Activated CD8-positive, alpha-beta memory T cell treated with anti-CD3 and anti-CD28 coated beads, Interleukin-2, amount 10 ng/mL, durations not matched to agents 7 days and 5 days (primary cell): Measurements from ENCODE around the gene PCDHGA8. TPM values are rescaled to one million over a fixed set of nuclear protein-coding genes. Genes with fewer than 3 reads are reported as not detected.
"Not testable (repeated sequence)": the region's sequence is repeated elsewhere in the genome, so short reads cannot be mapped to it uniquely, and the experiment has no call there.

ENCODE experiments used
- ATAC-seq: fragments of 150-1000 bp; cut with Tn5 transposase; one replicate; pipeline ENCODE4 v1.10.0; 2021; ENCODE audit warnings: moderate library complexity
- CTCF ChIA-PET: fragments of 350-600 bp; sonication (Branson Sonifier 250); formaldehyde crosslinking; loops from one replicate; lab custom pipeline; 2021; ENCODE audit warnings: antibody characterized with exemption; lab: Charles Lee
- DNase-seq: peaks from one replicate; pipeline ENCODE4 v3.0.0-alpha.2; 2020
- H3K27ac Mint-ChIP-seq: one replicate; pipeline ENCODE4 v1.8.0; 2021; ENCODE audit warnings: mild to moderate bottlenecking, mixed read lengths
- H3K27me3 Mint-ChIP-seq: one replicate; pipeline ENCODE4 v1.8.0; 2021; ENCODE audit warnings: mixed read lengths
- H3K36me3 Mint-ChIP-seq: one replicate; pipeline ENCODE4 v1.8.0; 2021; ENCODE audit warnings: mild to moderate bottlenecking, mixed read lengths
- H3K4me1 Mint-ChIP-seq: one replicate; pipeline ENCODE4 v1.8.0; 2021; ENCODE audit warnings: mixed read lengths
- H3K4me3 Mint-ChIP-seq: one replicate; pipeline ENCODE4 v1.8.0; 2021; ENCODE audit warnings: mild to moderate bottlenecking, moderate library complexity, mixed read lengths
- H3K9me3 Mint-ChIP-seq: one replicate; pipeline ENCODE4 v1.8.0; 2022; ENCODE audit warnings: low read depth, mixed read lengths
- total RNA-seq, 2 experiments: library from RNA; stranded (reverse); gene quantifications; one replicate each; pipeline ENCODE4 v1.2.3, GENCODE V29; 2021

Gene PCDHGA8
- total RNA-seq, 2 experiments from 2014 or later: not detected

DNA sequence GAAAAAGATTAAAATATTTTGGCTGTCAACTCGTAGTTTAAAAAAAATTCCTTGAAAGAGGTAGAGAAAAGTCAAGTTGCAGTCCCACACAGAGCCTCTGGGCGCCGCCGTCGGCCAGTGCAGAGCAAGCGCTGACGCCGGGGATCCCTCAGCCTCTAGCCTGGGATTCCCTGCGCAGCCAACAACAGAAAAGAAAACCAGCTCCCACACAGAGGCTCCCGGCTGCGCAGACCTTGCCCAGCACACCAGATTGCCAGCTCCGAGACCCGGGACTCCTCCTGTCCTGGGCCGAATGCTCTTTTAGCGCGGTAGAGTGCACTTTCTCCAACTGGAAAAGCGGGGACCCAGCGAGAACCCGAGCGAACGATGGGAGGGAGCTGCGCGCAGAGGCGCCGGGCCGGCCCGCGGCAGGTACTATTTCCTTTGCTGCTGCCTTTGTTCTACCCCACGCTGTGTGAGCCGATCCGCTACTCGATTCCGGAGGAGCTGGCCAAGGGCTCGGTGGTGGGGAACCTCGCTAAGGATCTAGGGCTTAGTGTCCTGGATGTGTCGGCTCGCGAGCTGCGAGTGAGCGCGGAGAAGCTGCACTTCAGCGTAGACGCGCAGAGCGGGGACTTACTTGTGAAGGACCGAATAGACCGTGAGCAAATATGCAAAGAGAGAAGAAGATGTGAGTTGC, 25.2 kb downstream of the PCDHGA8 start, which contains the start of gene PCDHGB7:
Gene PCDHGB7, plus strand, starts transcription at position 184 of the 679 bp plus-strand sequence. Its CDS starts 183 bp downstream, at position 367.
- H3K27ac Mint-ChIP-seq: peak within 1 kb of the TSS; percentile 35
- peak; percentile 57 for DNase-seq
- CTCF ChIA-PET: interaction anchor here (0.6 to 2.1 kb wide), 6 partner anchors 13 to 140 kb away, joined by 3 to 8 read pairs (median 4); partner anchors contain the start of genes PCDHGA12 and PCDHGA9
- H3K36me3 Mint-ChIP-seq: peaks cover 11% of the 10 kb centered on the region
- peaks cover 84% of the 10 kb centered on the region for H3K27me3 Mint-ChIP-seq
- peaks cover 20% of the 10 kb centered on the region for H3K4me1 Mint-ChIP-seq
- H3K4me3 Mint-ChIP-seq, H3K9me3 Mint-ChIP-seq: not testable (repeated sequence)
- peak; percentile 55 for ATAC-seq

DNA sequence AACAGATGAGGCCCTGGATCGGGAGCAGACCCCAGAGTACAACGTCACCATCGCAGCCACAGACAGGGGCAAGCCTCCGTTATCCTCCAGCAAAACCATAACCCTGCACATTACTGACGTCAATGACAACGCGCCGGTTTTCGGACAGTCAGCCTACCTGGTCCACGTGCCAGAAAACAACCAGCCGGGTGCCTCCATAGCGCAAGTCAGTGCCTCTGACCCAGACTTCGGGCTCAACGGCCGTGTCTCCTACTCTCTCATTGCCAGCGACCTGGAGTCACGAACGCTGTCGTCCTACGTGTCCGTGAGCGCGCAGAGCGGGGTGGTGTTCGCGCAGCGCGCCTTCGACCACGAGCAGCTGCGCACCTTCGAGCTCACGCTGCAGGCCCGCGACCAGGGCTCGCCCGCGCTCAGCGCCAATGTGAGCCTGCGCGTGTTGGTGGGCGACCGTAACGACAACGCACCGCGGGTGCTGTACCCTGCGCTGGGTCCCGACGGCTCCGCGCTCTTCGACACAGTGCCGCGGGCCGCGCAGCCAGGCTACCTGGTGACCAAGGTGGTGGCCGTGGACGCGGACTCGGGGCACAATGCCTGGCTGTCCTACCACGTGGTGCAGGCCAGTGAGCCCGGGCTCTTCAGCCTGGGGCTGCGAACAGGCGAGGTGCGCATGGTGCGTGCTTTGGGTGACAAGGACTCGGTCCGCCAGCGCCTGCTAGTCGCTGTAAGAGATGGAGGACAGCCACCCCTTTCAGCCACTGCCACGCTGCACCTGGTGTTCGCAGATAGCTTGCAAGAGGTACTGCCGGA, 26.8 kb downstream of the PCDHGA8 start:
- H3K4me3 Mint-ChIP-seq: no peak overlapping the region
- no peak overlapping the region for H3K27ac Mint-ChIP-seq

DNA sequence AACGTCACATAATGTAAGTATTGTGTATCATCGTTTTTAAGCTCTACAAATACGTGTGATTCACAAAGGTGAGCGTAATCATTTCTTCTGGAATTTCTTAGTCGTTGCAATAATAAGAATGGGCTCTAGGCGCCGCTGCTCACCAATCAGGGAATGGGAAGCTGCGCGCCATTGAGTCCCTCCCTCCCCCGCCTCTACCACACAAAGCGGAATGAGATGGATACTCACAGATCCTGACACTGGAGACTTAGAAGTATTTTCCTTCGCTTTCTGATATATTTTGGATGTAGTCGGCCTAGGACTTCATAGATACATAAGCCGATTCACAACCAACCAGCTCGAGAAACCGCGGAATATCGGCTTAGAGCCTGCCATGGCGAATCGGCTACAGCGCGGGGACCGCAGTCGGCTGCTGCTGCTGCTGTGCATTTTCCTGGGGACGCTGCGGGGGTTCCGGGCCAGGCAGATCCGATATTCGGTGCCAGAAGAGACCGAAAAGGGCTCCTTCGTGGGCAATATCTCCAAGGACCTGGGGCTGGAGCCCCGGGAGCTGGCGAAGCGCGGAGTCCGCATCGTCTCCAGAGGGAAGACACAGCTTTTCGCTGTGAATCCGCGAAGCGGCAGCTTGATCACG, 28.5 kb downstream of the PCDHGA8 start, which contains the start of gene PCDHGA11:
Gene PCDHGA11, plus strand, starts transcription at position 197 of the 634 bp plus-strand sequence. Its CDS starts 177 bp downstream, at position 374.
- H3K36me3 Mint-ChIP-seq: peaks cover 7% of the 10 kb centered on the region
- peak within 1 kb of the TSS; percentile 65 for H3K4me3 Mint-ChIP-seq
- peak within 1 kb of the TSS; percentile 54 for H3K27ac Mint-ChIP-seq
- CTCF ChIA-PET: interaction anchor here (0.8 to 2.4 kb wide), 23 partner anchors 8 to 221 kb away, joined by 3 to 23 read pairs (median 4); partner anchors contain the start of genes PCDHB11, PCDHGA10, PCDHGA12 and PCDHGA4
- H3K4me1 Mint-ChIP-seq: peaks cover 9% of the 10 kb centered on the region
- DNase-seq: peak; percentile 57
- no peak for ATAC-seq
- peaks cover 8% of the 10 kb centered on the region for H3K9me3 Mint-ChIP-seq
- peaks cover 76% of the 10 kb centered on the region for H3K27me3 Mint-ChIP-seq

More for the DNA sequence above, 26.8 kb downstream of the PCDHGA8 start:
- Mint-ChIP-seq H3K9me3 (peaks cover 8% of the 10 kb centered on the region), H3K4me1 (peaks cover 12% of the 10 kb centered on the region), H3K27me3 (peaks cover 77% of the 10 kb centered on the region), H3K36me3 (peaks cover 11% of the 10 kb centered on the region)
- CTCF ChIA-PET: interaction anchor here (1.1 to 2.1 kb wide), 5 partner anchors 11 to 145 kb away, joined by 3 to 23 read pairs (median 8); partner anchors contain the start of gene PCDHGA12
- DNase-seq (no peak), ATAC-seq (no peak)

DNA sequence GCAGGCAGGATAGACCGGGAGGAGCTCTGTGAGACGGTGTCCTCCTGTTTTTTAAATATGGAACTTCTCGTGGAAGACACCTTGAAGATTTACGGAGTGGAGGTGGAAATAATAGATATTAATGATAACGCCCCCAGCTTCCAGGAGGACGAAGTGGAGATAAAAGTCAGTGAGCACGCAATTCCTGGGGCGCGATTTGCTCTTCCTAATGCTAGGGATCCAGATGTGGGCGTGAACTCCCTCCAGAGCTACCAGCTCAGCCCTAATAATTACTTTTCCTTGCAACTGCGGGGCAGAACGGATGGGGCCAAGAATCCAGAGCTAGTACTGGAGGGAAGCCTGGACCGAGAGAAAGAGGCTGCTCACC, 29.0 kb downstream of the PCDHGA8 start:
- peaks cover 73% of the 10 kb centered on the region for H3K27me3 Mint-ChIP-seq
- CTCF ChIA-PET: interaction anchor here (0.6 to 2.4 kb wide), 20 partner anchors 8 to 222 kb away, joined by 3 to 23 read pairs (median 4); partner anchors contain the start of genes PCDHB11, PCDHGA10, PCDHGA12 and PCDHGA5
- peaks cover 7% of the 10 kb centered on the region for H3K36me3 Mint-ChIP-seq
- H3K4me1 Mint-ChIP-seq: peaks cover 9% of the 10 kb centered on the region
- DNase-seq (no peak), ATAC-seq (no peak)
- peak overlapping the region; percentile 54 for H3K27ac Mint-ChIP-seq
- H3K4me3 Mint-ChIP-seq: peak overlapping the region; percentile 65
- peaks cover 8% of the 10 kb centered on the region for H3K9me3 Mint-ChIP-seq

DNA sequence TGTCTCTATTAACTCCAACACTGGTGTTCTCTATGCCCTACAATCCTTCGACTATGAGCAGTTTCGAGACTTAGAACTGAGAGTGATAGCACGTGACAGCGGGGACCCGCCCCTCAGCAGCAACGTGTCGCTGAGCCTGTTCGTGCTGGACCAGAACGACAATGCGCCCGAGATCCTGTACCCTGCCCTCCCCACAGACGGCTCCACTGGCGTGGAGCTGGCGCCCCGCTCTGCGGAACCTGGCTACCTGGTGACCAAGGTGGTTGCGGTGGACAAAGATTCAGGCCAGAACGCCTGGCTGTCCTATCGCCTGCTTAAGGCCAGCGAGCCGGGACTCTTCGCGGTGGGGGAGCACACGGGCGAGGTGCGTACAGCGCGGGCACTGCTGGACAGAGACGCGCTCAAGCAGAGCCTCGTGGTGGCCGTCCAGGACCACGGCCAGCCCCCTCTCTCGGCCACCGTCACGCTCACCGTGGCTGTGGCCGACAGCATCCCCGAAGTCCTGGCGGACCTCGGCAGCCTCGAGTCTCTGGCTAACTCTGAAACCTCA, 30.4 kb downstream of the PCDHGA8 start:
- CTCF ChIA-PET: interaction anchor here (1.1 to 2.4 kb wide), 2 partner anchors 10 to 100 kb away, joined by 3 to 6 read pairs; partner anchors contain the start of gene PCDHGA10
- ATAC-seq (no peak), DNase-seq (no peak)
- H3K27ac Mint-ChIP-seq: no peak overlapping the region
- no peak overlapping the region for H3K4me3 Mint-ChIP-seq
- peaks cover 7% of the 10 kb centered on the region for H3K36me3 Mint-ChIP-seq
- peaks cover 73% of the 10 kb centered on the region for H3K27me3 Mint-ChIP-seq
- H3K9me3 Mint-ChIP-seq: peaks cover 8% of the 10 kb centered on the region
- peaks cover 7% of the 10 kb centered on the region for H3K4me1 Mint-ChIP-seq

DNA sequence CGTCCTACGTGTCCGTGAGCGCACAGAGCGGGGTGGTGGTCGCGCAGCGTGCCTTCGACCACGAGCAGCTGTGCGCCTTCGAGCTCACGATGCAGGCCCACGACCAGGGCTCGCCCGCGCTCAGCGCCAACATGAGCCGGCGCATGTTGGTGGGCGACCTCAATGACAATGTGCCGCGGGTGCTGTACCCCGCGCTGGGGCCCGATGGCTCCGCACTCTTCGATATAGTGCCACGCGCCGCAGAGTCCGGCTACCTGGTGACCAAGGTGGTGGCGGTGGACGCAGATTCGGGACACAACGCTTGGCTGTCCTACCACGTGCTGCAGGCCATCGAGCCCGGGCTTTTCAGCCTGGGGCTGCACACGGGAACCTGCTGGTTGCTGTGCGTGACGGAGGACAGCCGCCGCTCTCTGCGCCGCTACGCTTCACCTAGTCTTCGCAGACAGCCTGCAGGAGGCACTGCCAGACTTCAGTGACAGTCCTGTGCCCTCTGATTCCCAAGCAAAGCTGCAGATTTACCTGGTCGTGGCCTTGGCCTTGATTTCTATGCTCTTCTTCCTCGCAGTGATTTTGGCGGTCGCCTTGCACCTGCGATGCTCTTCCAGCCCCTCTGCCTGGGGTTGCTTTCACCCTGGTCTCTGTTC, 35.5 kb downstream of the PCDHGA8 start:
- Mint-ChIP-seq H3K4me3 (no peak overlapping the region), H3K9me3 (peaks cover 14% of the 10 kb centered on the region), H3K36me3 (peaks cover 4% of the 10 kb centered on the region), H3K27ac (no peak overlapping the region), H3K4me1 (peaks cover 5% of the 10 kb centered on the region), H3K27me3 (peaks cover 60% of the 10 kb centered on the region)
- CTCF ChIA-PET: no interaction called here
- no peak for ATAC-seq
- no peak for DNase-seq

DNA sequence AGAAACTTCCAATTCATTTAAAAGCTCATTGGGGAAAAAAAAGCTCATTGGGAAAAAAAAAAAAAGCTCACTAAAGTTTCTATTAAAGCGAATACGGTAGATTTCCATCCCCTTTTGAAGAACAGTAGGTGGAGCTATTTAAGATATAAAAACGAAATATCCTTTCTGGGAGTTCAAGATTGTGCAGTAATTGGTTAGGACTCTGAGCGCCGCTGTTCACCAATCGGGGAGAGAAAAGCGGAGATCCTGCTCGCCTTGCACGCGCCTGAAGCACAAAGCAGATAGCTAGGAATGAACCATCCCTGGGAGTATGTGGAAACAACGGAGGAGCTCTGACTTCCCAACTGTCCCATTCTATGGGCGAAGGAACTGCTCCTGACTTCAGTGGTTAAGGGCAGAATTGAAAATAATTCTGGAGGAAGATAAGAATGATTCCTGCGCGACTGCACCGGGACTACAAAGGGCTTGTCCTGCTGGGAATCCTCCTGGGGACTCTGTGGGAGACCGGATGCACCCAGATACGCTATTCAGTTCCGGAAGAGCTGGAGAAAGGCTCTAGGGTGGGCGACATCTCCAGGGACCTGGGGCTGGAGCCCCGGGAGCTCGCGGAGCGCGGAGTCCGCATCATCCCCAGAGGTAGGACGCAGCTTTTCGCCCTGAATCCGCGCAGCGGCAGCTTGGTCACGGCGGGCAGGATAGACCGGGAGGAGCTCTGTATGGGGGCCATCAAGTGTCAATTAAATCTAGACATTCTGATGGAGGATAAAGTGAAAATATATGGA, 38.1 kb downstream of the PCDHGA8 start, which contains the start of gene PCDHGA12:
Gene PCDHGA12, plus strand, starts transcription at position 176 of the 782 bp plus-strand sequence. Its CDS starts 253 bp downstream, at position 429.
- Mint-ChIP-seq H3K4me1 (peaks cover 5% of the 10 kb centered on the region), H3K27ac (peak within 1 kb of the TSS; percentile 69), H3K36me3 (peaks cover 6% of the 10 kb centered on the region), H3K9me3 (peaks cover 18% of the 10 kb centered on the region), H3K27me3 (peaks cover 52% of the 10 kb centered on the region), H3K4me3 (peak within 1 kb of the TSS; percentile 43)
- no peak for ATAC-seq
- CTCF ChIA-PET: interaction anchor here (0.7 to 2.2 kb wide), 19 partner anchors 10 to 134 kb away, joined by 3 to 23 read pairs (median 3); partner anchors contain the start of genes PCDHGA1, PCDHGA10, PCDHGA11 and PCDHGA6
- DNase-seq: no peak

DNA sequence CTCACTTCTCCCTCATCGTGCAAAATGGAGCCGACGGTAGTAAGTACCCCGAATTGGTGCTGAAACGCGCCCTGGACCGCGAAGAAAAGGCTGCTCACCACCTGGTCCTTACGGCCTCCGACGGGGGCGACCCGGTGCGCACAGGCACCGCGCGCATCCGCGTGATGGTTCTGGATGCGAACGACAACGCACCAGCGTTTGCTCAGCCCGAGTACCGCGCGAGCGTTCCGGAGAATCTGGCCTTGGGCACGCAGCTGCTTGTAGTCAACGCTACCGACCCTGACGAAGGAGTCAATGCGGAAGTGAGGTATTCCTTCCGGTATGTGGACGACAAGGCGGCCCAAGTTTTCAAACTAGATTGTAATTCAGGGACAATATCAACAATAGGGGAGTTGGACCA, 38.9 kb downstream of the PCDHGA8 start:
- Mint-ChIP-seq H3K9me3 (peaks cover 18% of the 10 kb centered on the region), H3K4me1 (peaks cover 5% of the 10 kb centered on the region), H3K27me3 (peaks cover 47% of the 10 kb centered on the region), H3K36me3 (peaks cover 6% of the 10 kb centered on the region), H3K27ac (no peak overlapping the region), H3K4me3 (peak overlapping the region; percentile 29)
- CTCF ChIA-PET: interaction anchor here (1.0 to 2.2 kb wide), 8 partner anchors 11 to 101 kb away, joined by 3 to 23 read pairs (median 5); partner anchors contain the start of genes PCDHGA1, PCDHGA11, PCDHGB5 and PCDHGB7
- ATAC-seq (no peak), DNase-seq (no peak)

DNA sequence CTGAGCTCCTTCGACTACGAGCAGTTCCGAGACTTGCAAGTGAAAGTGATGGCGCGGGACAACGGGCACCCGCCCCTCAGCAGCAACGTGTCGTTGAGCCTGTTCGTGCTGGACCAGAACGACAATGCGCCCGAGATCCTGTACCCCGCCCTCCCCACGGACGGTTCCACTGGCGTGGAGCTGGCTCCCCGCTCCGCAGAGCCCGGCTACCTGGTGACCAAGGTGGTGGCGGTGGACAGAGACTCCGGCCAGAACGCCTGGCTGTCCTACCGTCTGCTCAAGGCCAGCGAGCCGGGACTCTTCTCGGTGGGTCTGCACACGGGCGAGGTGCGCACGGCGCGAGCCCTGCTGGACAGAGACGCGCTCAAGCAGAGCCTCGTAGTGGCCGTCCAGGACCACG, 39.9 kb downstream of the PCDHGA8 start:
- H3K4me1 Mint-ChIP-seq, DNase-seq, CTCF ChIA-PET, H3K36me3 Mint-ChIP-seq, H3K4me3 Mint-ChIP-seq, ATAC-seq: not testable (repeated sequence)
- H3K9me3 Mint-ChIP-seq: peaks cover 18% of the 10 kb centered on the region
- peak overlapping the region; percentile 5 for H3K27ac Mint-ChIP-seq
- peaks cover 46% of the 10 kb centered on the region for H3K27me3 Mint-ChIP-seq

DNA sequence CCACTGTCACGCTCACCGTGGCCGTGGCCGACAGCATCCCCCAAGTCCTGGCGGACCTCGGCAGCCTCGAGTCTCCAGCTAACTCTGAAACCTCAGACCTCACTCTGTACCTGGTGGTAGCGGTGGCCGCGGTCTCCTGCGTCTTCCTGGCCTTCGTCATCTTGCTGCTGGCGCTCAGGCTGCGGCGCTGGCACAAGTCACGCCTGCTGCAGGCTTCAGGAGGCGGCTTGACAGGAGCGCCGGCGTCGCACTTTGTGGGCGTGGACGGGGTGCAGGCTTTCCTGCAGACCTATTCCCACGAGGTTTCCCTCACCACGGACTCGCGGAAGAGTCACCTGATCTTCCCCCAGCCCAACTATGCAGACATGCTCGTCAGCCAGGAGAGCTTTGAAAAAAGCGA, 40.3 kb downstream of the PCDHGA8 start:
- Mint-ChIP-seq H3K9me3 (peaks cover 18% of the 10 kb centered on the region), H3K27me3 (peaks cover 46% of the 10 kb centered on the region)
- H3K27ac Mint-ChIP-seq, H3K4me3 Mint-ChIP-seq, CTCF ChIA-PET, ATAC-seq, H3K36me3 Mint-ChIP-seq, DNase-seq, H3K4me1 Mint-ChIP-seq: not testable (repeated sequence)

DNA sequence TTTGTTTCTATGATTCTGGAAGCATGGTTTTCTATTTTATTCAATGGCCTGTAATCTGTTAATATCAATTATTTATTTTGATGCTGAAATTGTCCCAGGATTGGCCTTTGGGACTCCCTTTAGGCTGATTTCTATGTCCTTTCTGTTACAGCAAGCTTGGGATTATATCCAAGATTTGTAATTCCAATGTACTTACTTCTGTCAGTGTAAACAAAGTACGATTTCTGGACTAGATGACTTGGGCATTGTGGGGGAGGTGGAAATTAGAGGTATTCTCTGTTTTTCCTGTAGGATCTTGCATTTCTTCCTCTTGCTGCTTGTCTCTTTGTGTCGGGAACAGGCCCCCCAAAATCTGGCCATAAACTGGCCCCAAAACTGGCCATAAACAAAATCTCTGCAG, 41.6 kb downstream of the PCDHGA8 start:
- no peak overlapping the region for H3K27ac Mint-ChIP-seq
- DNase-seq (no peak), ATAC-seq (no peak)
- H3K36me3 Mint-ChIP-seq: peaks cover 6% of the 10 kb centered on the region
- H3K27me3 Mint-ChIP-seq: peaks cover 38% of the 10 kb centered on the region
- CTCF ChIA-PET: no interaction called here
- peaks cover 5% of the 10 kb centered on the region for H3K4me1 Mint-ChIP-seq
- no peak overlapping the region for H3K4me3 Mint-ChIP-seq
- H3K9me3 Mint-ChIP-seq: peaks cover 14% of the 10 kb centered on the region
